Mucosa of rectum (tissue), 2 donors: ENCODE measurements around the gene PRAMEF4.
"Not testable (repeated sequence)": the region's sequence is repeated elsewhere in the genome, so short reads cannot be mapped to it uniquely, and the experiment has no call there.

Experiments
- H3K27ac ChIP-seq, 2 donors: one replicate each; pipeline ENCODE4 v1.7.0; 2013; ENCODE audit warnings: inconsistent platforms in 2 of 2, low read depth in 2 of 2, low read length in 2 of 2
- H3K27me3 ChIP-seq, 2 donors: one replicate each; pipeline ENCODE4 v1.7.0; 2013; ENCODE audit warnings: low read length in 2 of 2; ENCODE audit not compliant: control insufficient read depth in 2 of 2, insufficient read depth in 2 of 2
- H3K36me3 ChIP-seq, 2 donors: one replicate each; pipeline ENCODE4 v1.7.0; 2013; ENCODE audit warnings: low read length in 2 of 2; ENCODE audit not compliant: control insufficient read depth in 2 of 2, insufficient read depth in 2 of 2
- H3K4me1 ChIP-seq, 2 donors: one replicate each; pipeline ENCODE4 v1.7.0; 2013; ENCODE audit warnings: low read length in 2 of 2, mild to moderate bottlenecking in 1 of 2; ENCODE audit not compliant: control insufficient read depth in 2 of 2, insufficient read depth in 2 of 2
- H3K4me3 ChIP-seq, 2 donors: one replicate each; pipeline ENCODE4 v1.7.0; 2013; ENCODE audit warnings: low read length in 2 of 2
- H3K9ac ChIP-seq, 2 donors: one replicate each; pipeline ENCODE4 v1.7.0; 2013; ENCODE audit warnings: low read length in 2 of 2, low read depth in 1 of 2, mild to moderate bottlenecking in 1 of 2
- H3K9me3 ChIP-seq, 2 donors: one replicate each; pipeline ENCODE4 v1.7.0; 2013; ENCODE audit warnings: low read length in 2 of 2; ENCODE audit not compliant: control insufficient read depth in 2 of 2
- donor health status: healthy.
- donor health status: Normal muscosa, but diverticular disease.

The PRAMEF4 gene

GRCh38 chr1:12851779-12852178 lies 34.2 kb downstream of the PRAMEF4 start:
- H3K9me3 ChIP-seq: no peaks in the 10 kb centered on the region
- H3K27ac ChIP-seq: no peak overlapping the region
- H3K9ac ChIP-seq: no peak overlapping the region
- H3K36me3 ChIP-seq: no peaks in the 10 kb centered on the region
- H3K4me3 ChIP-seq: no peak overlapping the region
- no peaks in the 10 kb centered on the region for H3K4me1 ChIP-seq
- no peaks in the 10 kb centered on the region for H3K27me3 ChIP-seq

GRCh38 chr1:12848620-12849019 lies 37.4 kb downstream of the PRAMEF4 start, which contains the start of gene HNRNPCL1:
Gene HNRNPCL1 (minus strand): TSS chr1:12848720. CDS start chr1:12848289, 431 bp downstream.
- H3K27ac ChIP-seq, H3K9me3 ChIP-seq, H3K36me3 ChIP-seq, H3K4me3 ChIP-seq, H3K27me3 ChIP-seq, H3K4me1 ChIP-seq, H3K9ac ChIP-seq: not testable (repeated sequence)

- H3K27ac ChIP-seq, H3K36me3 ChIP-seq, H3K9me3 ChIP-seq, H3K27me3 ChIP-seq, H3K9ac ChIP-seq, H3K4me1 ChIP-seq, H3K4me3 ChIP-seq: not testable (repeated sequence)
Observed at GRCh38 chr1:12833251-12833650, 52.8 kb downstream of the PRAMEF4 start.

GRCh38 chr1:12831310-12831709 lies 54.7 kb downstream of the PRAMEF4 start, which contains the start of gene PRAMEF11:
Gene PRAMEF11 (minus strand): TSS chr1:12831410. CDS start chr1:12828789, 2,621 bp downstream.
- not testable (repeated sequence) for H3K27ac ChIP-seq, H3K36me3 ChIP-seq, H3K4me1 ChIP-seq, H3K4me3 ChIP-seq, H3K9me3 ChIP-seq, H3K9ac ChIP-seq, H3K27me3 ChIP-seq
